IPS DF 6.9 (cell line): ENCODE results near the gene FAM222B.
"Not testable (repeated sequence)": the region's sequence is repeated elsewhere in the genome, so short reads cannot be mapped to it uniquely, and the experiment has no call there.

Experiments
- DNase-seq: peaks from one replicate; pipeline ENCODE4 v3.0.0-alpha.2; 2013; ENCODE audit warnings: low read depth, low spot score
- H3K27ac ChIP-seq: one replicate; pipeline ENCODE4 v1.5.1; 2013; ENCODE audit warnings: low read length, control low read depth
- H3K27me3 ChIP-seq: 2 replicates; pipeline ENCODE4 v1.6.1; 2013; ENCODE audit warnings: mild to moderate bottlenecking, low read length; ENCODE audit not compliant: control insufficient read depth, insufficient read depth
- H3K36me3 ChIP-seq: 2 replicates; pipeline ENCODE4 v1.6.1; 2013; ENCODE audit warnings: low read length; ENCODE audit not compliant: control insufficient read depth, insufficient read depth
- H3K4me1 ChIP-seq: 2 replicates; pipeline ENCODE4 v1.6.1; 2013; ENCODE audit warnings: low read length; ENCODE audit not compliant: control insufficient read depth, insufficient read depth
- H3K4me3 ChIP-seq: 2 replicates; pipeline ENCODE4 v1.5.1; 2013; ENCODE audit warnings: mild to moderate bottlenecking, low read length
- H3K9me3 ChIP-seq: 2 replicates; pipeline ENCODE4 v1.6.1; 2013; ENCODE audit warnings: low read length, inconsistent platforms; ENCODE audit not compliant: control insufficient read depth, insufficient read depth
- WGBS: extraction: QIAGEN DNeasy Blood & Tissue Kit; methylation state at CpG from one replicate; pipeline ENCODE4 v1.1.7; 2013; ENCODE audit warnings: mixed read lengths, missing lambda C conversion rate; ENCODE audit not compliant: insufficient read length, insufficient coverage; 5-methylcytosine and 5-hydroxymethylcytosine counted together

The FAM222B gene

DNA sequence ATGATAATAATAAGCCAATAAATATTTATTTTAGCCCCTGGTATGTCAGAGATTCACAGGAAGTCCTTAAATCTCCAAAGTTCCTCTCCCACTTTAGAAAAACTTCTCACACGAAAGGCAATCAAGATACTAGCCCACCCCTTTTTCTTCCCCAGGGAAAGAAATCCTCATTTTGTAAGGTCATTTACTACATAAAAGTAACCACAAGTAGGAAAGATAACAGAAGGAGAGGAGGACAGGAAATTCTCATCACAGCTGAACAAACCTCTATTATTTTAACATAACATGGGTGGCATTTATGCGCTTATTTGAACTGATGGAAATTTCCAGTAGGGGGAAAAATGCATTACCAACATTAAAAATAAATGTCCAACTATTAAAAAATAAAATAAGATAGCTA lies 3.4 kb downstream of the FAM222B start:
- no peaks in the 10 kb centered on the region for H3K4me1 ChIP-seq
- no CpG with 5 or more reads among the region's 2 CpGs for WGBS
- no peak for DNase-seq

DNA sequence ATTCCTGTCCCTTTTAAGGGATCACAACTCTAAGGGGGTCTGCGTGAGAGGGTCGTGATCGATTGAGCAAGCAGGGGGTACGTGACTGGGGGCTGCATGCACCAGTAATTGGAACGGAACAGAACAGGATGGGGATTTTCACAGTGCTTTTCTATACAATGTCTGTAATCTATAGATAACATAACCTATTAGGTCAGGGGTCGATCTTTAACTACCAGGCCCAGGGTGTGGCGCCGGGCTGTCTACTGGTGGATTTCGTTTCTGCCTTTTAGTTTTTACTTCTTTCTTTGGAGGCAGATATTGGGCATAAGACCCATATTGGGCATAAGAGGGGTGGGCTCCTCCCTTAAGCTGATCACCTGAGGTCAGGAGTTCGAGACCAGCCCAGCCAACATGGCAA lies 6.0 kb downstream of the FAM222B start:
- H3K4me1 ChIP-seq, H3K27ac ChIP-seq, H3K9me3 ChIP-seq, H3K27me3 ChIP-seq, H3K36me3 ChIP-seq, DNase-seq, H3K4me3 ChIP-seq: not testable (repeated sequence)
- WGBS: no CpG with 5 or more reads among the region's 10 CpGs

More for the DNA sequence above, 3.4 kb downstream of the FAM222B start:
- no peak overlapping the region for H3K27ac ChIP-seq
- no peak overlapping the region for H3K4me3 ChIP-seq
- no peaks in the 10 kb centered on the region for H3K27me3 ChIP-seq
- no peaks in the 10 kb centered on the region for H3K36me3 ChIP-seq
- 0 out of 2 replicates have a peak, but pooled peaks cover 1% of the 10 kb centered on the region for H3K9me3 ChIP-seq

DNA sequence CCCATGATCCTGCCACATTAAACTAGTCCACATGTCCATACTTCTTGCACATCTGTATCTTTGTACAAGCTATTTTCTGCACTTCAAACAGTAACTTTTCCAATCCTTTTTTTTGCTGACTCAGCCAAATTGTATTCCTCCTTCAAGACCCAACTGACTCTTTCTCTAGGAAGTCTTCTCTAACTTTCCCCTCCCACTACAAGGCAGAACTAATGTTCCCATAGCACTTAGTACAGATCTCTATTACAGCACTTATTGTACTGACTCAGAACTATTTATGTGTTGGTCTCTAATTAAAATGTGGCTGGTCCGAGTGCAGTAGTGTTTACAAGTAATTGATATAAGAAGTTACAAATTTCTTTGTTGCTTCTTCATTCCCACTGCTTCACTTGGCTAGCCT lies 8.2 kb downstream of the FAM222B start:
- no peak overlapping the region for H3K4me3 ChIP-seq
- no peak overlapping the region for H3K27ac ChIP-seq
- DNase-seq: no peak
- WGBS: no CpG with 5 or more reads among the region's 1 CpG
- no peaks in the 10 kb centered on the region for H3K27me3 ChIP-seq
- H3K4me1 ChIP-seq: no peaks in the 10 kb centered on the region
- H3K9me3 ChIP-seq: no peaks in the 10 kb centered on the region
- H3K36me3 ChIP-seq: no peaks in the 10 kb centered on the region; the same call in 1 of the 2 replicates

DNA sequence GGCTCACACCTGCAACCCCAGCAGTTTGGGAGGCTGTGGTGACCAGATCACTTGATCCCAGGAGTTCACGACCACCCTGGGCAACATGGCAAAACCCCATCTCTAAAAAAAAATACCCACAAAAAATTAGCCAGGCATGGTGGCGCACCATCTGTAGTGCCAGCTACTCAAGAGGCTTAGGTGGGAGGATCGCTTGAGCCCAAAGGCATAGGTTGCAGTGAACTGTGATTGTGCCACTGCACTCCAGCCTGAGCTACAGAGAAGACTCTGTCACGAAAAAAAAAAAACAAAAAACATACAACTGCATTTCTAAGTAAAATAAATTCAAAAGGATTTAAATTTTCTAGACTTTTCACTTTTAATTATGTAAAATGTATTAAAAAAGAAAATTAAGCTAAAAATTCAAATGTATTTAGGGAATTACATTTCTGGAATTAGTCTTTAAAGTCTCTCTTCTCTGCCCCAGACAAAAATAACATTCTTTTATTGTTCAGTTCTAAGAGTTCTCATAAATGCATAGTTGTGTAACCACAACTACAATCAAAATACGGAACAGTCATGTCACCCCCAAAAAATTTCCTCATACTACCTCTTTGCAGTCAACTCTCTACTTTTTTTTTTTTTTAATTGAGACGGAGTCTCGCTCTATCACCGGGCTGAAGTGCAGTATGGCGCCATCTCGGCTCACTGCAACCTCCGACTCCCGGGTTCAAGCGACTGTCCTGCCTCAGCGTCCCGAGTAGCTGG lies 14.1 kb downstream of the FAM222B start:
- Histone ChIP-seq H3K27me3 (no peaks in the 10 kb centered on the region), H3K4me3 (no peak overlapping the region), H3K4me1 (no peaks in the 10 kb centered on the region), H3K9me3 (no peaks in the 10 kb centered on the region), H3K36me3 (no peaks in the 10 kb centered on the region), H3K27ac (no peak overlapping the region)
- WGBS: no CpG with 5 or more reads among the region's 15 CpGs
- DNase-seq: no peak

DNA sequence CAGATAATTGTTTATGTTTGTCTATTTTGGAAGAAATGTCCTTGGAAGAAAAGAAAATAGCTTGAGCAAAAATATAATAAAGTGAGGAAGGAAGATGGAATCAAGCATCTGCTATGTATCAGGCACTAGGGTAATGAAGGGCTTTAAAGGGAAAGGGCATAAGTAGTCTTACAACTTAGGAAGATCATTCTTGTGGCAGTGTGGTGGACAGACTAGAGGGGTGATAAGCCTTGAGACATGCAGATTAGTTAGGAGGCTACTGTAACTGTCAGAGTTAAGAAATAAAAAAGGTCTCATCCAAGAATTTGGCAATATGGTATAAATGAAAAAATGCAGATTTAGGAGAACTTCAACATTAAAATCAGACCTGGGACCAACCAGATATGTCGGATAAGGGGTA lies 14.9 kb downstream of the FAM222B start:
- Histone ChIP-seq H3K4me3 (no peak overlapping the region), H3K36me3 (no peaks in the 10 kb centered on the region), H3K27ac (no peak overlapping the region), H3K4me1 (no peaks in the 10 kb centered on the region), H3K9me3 (no peaks in the 10 kb centered on the region), H3K27me3 (no peaks in the 10 kb centered on the region)
- no CpG with 5 or more reads among the region's 1 CpG for WGBS
- DNase-seq: no peak

DNA sequence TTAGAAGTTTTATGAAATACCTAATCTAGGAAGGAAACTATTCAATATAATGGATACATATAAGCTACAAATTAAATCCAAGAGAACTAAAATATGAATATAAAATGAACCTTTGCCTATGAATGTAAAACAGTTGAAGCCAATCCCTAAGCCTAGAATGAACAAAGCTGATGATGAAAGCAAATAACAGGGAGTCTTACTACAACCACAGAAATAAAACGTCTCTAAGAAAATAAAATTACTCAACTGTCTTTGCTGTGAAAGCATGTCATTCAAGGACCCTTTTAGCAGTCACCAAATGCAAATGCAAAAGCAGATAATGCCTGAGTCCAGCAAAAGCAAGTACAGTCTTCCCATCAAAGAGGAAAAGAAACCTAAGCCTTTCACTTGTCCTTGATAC lies 23.0 kb downstream of the FAM222B start:
- no peaks in the 10 kb centered on the region for H3K36me3 ChIP-seq
- no peaks in the 10 kb centered on the region for H3K9me3 ChIP-seq
- no peak overlapping the region for H3K27ac ChIP-seq
- WGBS: no CpG with 5 or more reads among the region's 1 CpG
- H3K4me1 ChIP-seq: no peaks in the 10 kb centered on the region
- H3K4me3 ChIP-seq: no peak overlapping the region
- DNase-seq: no peak
- no peaks in the 10 kb centered on the region for H3K27me3 ChIP-seq

DNA sequence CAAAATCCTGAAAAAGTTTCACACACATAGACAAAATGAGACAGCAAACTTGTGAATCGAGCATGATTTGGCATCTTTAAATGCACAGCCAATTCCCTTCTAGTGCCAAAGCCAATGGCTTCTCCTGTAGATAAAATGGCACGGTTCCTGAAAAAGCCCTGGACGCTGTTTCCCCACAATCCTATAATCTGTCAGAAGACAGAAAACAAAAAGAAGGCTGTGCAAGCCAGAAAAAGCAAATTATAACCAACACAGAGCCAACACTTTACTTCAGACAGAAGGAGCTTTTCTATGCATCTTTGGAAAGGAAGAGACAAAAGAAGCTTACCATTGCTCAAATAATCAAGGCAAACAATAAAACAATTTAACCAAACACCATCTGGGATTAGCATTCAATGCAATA lies 23.8 kb downstream of the FAM222B start:
- Histone ChIP-seq H3K9me3 (no peaks in the 10 kb centered on the region), H3K27me3 (no peaks in the 10 kb centered on the region), H3K4me3 (no peak overlapping the region), H3K36me3 (no peaks in the 10 kb centered on the region), H3K27ac (no peak overlapping the region), H3K4me1 (no peaks in the 10 kb centered on the region)
- no peak for DNase-seq
- no CpG with 5 or more reads among the region's 3 CpGs for WGBS

DNA sequence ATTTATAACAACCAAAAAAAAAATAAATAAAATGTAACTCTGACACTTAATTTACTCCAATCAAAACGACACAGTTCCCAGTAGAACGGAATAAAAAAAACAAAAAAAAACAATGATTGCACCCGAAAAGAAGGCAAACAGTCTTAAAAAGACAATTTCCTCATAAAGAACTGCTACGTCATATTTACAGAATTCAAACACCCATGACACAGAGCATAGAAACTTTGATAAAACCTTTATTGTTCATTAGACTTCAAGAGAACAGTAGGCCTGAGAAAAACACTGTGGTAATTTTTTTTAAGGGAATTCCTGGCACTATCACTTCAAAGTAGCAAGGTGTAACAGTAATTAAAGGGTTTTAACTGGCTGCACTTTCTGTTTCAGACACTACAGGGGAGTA lies 26.1 kb downstream of the FAM222B start:
- H3K9me3 ChIP-seq: no peaks in the 10 kb centered on the region
- H3K36me3 ChIP-seq: no peaks in the 10 kb centered on the region
- no peaks in the 10 kb centered on the region for H3K27me3 ChIP-seq
- no peaks in the 10 kb centered on the region for H3K4me1 ChIP-seq
- no peak for DNase-seq
- H3K4me3 ChIP-seq: no peak overlapping the region
- 100% methylated on average over 2 of the region's 4 CpGs for WGBS
- H3K27ac ChIP-seq: no peak overlapping the region

DNA sequence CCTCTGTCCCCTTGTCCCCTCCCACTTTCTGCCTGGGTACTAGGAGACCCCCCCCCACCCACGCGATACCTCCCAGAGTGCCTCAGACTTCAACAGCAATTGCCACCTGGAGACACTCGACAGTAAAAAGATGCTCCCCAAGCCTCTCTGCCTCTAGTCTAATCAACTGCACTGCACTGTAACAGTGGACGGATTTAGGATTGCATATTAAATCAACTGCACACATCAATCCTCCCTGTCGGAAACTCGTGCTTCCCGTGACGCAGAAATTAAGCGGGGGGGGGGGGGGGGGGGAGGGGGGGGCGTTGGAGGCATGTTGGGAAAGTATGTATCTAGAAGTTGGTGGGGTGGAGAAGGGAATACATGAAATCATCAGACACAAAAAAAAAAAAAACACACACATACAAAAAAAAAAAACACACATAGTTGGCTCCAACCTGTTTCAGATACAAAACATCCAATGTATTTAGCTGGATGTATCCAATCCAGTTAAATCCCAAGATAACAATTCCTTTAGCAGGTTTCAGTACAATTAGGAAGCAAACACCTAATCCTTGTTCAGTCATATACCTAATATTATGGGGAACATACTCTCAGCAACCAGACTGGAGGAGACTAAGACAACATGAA lies 29.7 kb downstream of the FAM222B start:
- WGBS: no CpG with 5 or more reads among the region's 10 CpGs
- Histone ChIP-seq H3K9me3 (no peaks in the 10 kb centered on the region), H3K4me1 (0 out of 2 replicates have a peak, but pooled peaks cover 2% of the 10 kb centered on the region), H3K4me3 (peak overlapping the region; percentile 49; the same call in 1 of the 2 replicates), H3K36me3 (no peaks in the 10 kb centered on the region), H3K27ac (no peak overlapping the region), H3K27me3 (no peaks in the 10 kb centered on the region)
- DNase-seq: no peak

DNA sequence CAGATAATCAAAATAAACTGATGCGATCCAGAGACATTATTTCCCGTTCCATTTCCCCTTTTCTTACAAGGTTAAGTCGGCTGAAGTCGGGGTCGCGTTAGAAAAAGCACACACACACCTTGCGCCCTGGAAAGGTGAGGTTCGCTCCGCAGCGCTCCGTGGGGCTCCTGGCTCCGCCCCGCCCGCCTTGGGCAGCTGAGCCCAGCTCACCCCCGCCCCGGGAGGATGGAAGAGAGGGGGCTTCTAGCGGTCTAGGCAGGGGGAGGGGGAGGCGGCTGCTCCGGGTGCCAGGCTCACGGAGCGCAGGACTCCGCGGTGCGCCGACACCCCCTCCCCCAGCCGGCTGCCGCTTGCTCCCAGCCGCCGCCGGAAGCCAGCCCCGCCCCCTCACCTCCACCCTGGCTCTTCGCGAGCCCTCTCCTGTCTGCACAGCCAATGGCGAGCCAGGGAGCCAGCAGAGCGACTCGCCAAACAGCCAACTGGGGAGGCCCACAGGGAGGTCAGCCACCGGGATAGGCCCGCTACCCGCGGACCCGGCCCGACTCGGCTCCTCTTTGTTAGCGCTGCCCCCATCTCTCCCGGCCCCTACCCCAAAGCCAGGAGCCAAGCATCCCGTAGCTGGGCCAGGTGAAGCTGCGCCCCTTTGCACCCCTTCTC lies 30.4 kb downstream of the FAM222B start:
- WGBS: no CpG with 5 or more reads among the region's 47 CpGs

More for the DNA sequence above, 30.4 kb downstream of the FAM222B start:
- Histone ChIP-seq H3K9me3 (no peaks in the 10 kb centered on the region), H3K4me3 (peak overlapping the region; percentile 77; the same call in 1 of the 2 replicates), H3K4me1 (0 out of 2 replicates have a peak, but pooled peaks cover 2% of the 10 kb centered on the region), H3K27me3 (no peaks in the 10 kb centered on the region), H3K36me3 (no peaks in the 10 kb centered on the region), H3K27ac (no peak overlapping the region)
- DNase-seq: peak; percentile 92
